Left hindlimb (tissue), 1 donor: ENCODE data around the gene B3GNT9.

Source experiments
- DNase-seq: peaks from one replicate; pipeline ENCODE4 v3.0.0-alpha.2; 2018

B3GNT9 gene

DNA sequence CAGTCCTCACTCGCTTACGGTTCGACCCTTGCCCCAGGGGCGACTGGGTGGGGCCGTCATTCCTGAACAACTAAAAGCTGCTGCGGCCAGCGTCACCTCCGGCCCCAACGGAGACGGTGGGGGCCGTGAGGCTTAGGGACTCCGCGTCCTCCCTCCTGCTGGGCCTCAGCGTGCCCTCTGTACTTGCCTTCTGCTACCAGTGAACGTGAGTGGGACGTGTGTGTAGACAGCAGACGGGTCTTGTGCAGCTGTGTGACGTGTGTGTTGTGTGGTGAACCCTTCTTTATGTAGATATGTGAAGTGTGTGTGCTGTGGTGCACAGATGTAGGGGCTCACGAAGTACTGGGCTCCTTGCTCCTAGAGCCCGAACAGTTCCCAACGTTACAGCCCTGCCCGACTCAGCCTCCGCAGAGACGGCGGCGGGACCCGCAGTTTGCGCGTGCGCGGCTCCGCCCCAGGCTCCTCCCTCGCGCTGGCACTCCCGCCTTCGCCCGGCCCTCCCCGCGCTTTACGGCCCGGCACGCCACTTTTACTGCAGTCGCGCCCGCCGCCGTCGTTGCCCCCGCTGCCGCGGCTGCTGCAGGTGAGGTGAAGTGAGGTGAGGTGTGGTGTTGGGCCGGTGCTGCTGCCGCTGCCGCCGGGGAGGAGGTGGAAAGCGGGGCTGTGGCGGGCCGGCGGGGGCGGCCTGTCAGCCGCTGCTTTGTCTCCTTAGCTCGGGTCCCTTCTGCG is 41.2 kb downstream of the B3GNT9 start, which contains the start of gene PHAF1:
TSS of gene PHAF1 (plus strand) at position 535 of the 729 bp plus-strand sequence. CDS start 235 bp downstream, outside the sequence.
- peak; percentile 95 for DNase-seq

DNA sequence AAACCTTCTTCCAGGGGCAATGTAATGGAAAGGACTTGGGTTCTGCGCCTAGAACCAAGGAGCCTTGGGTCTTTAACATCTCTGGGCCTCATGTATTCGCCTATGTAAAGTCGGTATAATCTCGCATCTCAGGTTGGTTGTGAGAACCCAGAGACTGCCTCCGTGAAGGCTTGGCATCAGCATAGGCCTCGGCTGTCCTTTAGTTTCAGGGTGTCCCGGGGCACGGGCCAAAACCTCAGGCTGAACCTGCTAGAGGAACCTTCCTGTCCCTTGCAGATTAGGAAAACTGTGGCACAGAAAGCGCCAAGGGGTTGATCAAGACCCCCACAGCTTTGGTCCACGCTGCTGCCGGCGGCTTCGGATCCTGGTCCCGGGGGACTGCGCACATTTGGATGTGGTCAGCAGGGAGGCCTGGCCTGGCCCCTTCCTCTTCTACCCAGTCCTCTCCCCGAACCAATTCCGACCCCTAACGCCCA is 41.8 kb downstream of the B3GNT9 start:
- no peak for DNase-seq

DNA sequence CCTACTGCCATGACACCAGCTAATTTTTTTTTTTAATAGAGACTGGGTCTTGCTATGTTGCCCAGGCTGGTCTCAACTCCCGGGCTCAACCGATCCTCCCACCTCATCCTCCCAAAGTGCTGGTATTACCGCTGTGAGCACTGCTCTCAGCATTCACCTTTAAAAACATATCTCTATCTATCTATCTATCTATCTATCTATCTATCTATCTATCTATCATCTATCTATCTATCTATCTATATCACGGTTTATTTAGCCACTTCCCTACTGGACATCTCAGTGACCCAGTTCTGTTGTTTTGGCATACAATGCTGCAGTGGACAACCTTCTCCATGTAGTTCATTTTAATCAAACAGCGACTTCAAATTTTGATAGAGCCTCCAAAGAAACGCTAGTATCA is 42.3 kb downstream of the B3GNT9 start:
- no peak for DNase-seq

- no peak for DNase-seq
These were observed 44.9 kb downstream of the B3GNT9 start for GRCh38 chr16:67105881-67106280.

GRCh38 chr16:67105246-67105645 is 45.6 kb downstream of the B3GNT9 start:
- no peak for DNase-seq

DNA sequence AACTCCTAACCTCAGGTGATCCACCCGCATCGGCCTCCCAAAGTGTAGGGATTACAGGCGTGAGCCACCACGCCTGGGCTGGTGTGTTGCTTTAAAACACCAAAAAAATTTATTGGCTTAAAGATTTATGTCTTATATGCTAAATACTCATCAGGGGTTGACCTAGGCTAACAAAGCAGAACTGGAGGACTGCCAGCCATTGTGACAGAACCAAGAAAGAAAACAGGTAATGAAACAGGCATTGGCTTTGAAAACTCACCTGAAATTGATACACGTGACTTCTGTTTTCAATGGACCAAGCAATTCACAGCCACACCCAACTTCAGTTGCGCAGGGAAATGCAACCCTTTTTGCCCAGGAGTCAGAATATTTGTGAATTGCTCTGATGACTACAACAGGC is 46.0 kb downstream of the B3GNT9 start:
- no peak for DNase-seq

GRCh38 chr16:67104061-67104460 is 46.7 kb downstream of the B3GNT9 start:
- DNase-seq, result no peak

- DNase-seq, result no peak
These were observed 49.3 kb downstream of the B3GNT9 start for GRCh38 chr16:67101311-67102082.

DNA sequence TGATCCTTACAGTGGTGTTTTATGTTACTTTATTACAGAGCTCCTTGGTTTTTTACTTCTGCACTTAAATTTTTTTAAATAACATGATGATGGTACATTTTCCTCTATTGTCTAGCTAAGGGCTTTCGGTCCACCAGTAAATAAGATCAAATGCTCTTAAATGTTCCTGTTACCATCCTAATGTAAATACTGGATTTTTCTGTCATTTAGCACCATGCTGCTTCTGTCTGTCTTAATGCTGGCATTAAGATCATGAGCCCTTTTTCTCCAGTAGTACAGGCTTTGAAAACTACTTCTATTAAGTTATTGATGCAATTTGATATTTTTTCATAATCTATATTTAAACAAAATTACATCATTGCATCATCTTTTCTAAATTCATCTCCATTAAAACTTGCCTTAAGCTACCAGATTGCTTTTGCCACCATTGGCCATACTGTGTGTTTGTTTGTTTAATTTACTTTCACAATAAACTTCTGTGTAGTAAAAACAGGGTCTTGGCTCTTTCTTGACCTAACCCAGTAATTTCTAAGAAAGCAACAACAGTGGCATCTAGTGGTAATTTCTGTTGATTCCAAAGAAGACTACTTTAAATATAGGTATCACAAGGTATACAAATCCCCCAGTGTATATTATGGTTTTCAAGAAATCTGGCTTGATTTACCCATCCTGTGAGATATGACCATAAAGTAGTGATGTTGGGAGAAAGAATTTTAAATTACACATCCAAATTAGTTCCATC is 50.1 kb downstream of the B3GNT9 start:
- DNase-seq, result no peak

- no peak for DNase-seq
These were observed 52.2 kb downstream of the B3GNT9 start for GRCh38 chr16:67098599-67098998.
